ENCODE data around the gene OTUB2. TPM values are rescaled to one million over a fixed set of nuclear protein-coding genes. Genes with fewer than 3 reads are reported as not detected.

OTUB2 gene
- total RNA-seq, 1 donor from 2014 or later, result 1.9 TPM

DNA sequence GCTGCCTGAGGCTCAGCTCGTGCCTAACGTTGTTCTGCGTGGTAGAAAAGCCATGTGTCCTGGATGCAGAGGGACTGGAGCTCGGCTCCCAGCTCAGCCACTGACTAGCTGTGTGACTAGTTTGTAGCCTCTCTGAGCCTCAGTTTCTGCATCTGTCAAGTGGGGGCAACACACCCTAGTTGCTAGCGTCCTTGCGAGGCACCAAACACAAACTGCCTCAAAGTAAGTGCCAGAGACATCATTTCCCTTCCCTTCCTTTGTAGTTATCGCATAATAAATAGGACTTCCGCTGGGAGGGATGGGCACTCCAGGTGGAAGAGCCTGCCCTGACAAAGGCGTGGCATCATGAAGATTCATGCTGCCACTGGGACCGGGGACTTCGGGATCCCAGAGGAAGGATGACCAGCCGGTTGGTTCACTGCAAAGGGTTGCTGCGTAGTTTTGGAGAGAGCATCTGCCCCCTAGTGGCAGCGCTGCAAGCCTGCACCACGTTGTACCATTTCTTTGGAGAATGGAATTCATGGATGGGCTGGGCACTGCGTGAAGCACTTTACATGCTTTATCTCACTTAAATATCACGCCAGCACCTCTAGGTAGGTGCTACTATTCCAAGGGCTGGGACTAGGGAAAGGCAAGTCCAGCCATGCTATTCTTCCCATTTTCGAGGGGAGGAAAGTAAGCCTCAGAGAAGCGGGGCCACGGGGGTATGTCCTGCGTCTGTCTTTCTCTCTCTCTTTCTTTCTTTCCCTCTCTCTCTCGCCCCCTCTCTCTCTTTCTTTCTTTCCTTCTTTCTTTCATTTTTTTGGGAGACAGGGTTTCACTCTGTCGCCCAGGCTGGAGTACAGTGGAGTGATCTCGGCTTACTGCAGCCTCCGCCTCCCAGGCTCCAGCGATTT, 24.4 kb upstream of the OTUB2 start:
- ATAC-seq, result peak; percentile 88 to 91
- no peaks in the 10 kb centered on the region for H3K9me3 ChIP-seq

DNA sequence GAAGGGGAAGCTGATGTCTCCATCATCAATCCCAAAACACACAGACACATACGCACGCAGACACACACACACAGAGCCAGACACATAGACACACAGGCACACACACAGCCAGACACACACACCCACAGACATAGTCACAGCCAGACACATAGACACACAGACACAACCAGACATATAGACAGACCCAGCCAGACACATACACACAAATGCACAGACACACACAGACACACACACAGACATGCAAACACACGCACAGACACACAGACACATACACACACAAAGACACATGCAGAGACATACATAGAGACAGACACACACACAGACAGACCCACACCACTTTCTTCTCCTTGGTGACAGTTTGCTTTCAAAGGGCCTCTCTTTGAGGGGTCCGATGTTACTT, 22.7 kb upstream of the OTUB2 start:
- no peaks in the 10 kb centered on the region for H3K4me1 ChIP-seq
- ATAC-seq, result no peak
- TF ChIP-seq, protein P1, sequence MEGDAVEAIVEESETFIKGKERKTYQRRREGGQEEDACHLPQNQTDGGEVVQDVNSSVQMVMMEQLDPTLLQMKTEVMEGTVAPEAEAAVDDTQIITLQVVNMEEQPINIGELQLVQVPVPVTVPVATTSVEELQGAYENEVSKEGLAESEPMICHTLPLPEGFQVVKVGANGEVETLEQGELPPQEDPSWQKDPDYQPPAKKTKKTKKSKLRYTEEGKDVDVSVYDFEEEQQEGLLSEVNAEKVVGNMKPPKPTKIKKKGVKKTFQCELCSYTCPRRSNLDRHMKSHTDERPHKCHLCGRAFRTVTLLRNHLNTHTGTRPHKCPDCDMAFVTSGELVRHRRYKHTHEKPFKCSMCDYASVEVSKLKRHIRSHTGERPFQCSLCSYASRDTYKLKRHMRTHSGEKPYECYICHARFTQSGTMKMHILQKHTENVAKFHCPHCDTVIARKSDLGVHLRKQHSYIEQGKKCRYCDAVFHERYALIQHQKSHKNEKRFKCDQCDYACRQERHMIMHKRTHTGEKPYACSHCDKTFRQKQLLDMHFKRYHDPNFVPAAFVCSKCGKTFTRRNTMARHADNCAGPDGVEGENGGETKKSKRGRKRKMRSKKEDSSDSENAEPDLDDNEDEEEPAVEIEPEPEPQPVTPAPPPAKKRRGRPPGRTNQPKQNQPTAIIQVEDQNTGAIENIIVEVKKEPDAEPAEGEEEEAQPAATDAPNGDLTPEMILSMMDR (IDR thresholded peaks at IDR 0.05), result no peak
- intact Hi-C loops (cut with DNase I), result loop anchor here (5.0 kb wide), 1 partner anchor 66 kb away; no protein-coding TSS in a partner anchor
- no peak for DNase-seq
- no peaks in the 10 kb centered on the region for H3K36me3 ChIP-seq
- H3K9me3 ChIP-seq, result no peaks in the 10 kb centered on the region
- peaks cover 17% of the 10 kb centered on the region for H3K27me3 ChIP-seq (ENCODE audit: low read depth)
- H3K4me3 ChIP-seq, result no peak overlapping the region
- no peak overlapping the region for H3K27ac ChIP-seq

More for the DNA sequence above, 24.4 kb upstream of the OTUB2 start:
- intact Hi-C loops (cut with DNase I), result loop anchor here (5.0 kb wide), 1 partner anchor 64 kb away; no protein-coding TSS in a partner anchor
- Histone ChIP-seq H3K4me3 (no peak overlapping the region), H3K27ac (no peak overlapping the region), H3K4me1 (no peaks in the 10 kb centered on the region), H3K27me3 (ENCODE audit: low read depth) (peaks cover 19% of the 10 kb centered on the region), H3K36me3 (no peaks in the 10 kb centered on the region)
- TF ChIP-seq, protein P1 (IDR thresholded peaks at IDR 0.05), result peak; percentile 97
- DNase-seq, result peak; percentile 59

DNA sequence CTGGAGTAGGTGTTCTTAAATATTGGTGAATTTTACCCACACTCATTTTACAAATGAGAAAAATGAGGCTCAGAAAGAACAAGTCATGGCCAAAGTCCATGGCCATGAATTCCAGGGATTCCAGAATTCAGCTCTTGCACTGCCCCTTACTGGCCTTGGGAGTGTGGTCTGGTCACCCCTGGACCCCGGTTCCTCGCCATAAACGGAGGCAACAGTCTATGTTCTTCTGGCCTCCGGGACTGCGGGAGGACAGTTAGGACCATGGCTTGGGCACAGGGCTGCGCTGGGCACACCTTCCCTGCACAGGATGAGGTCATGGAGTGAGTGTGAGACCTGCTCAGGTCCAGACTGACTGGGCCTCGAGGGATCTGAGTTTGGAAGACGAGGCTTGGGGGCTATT, 22.1 kb upstream of the OTUB2 start:
- DNase-seq (no peak), ATAC-seq (peak in 1 of 2 donors; percentile 11)
- no peak overlapping the region for H3K27ac ChIP-seq
- TF ChIP-seq, protein P1 (IDR thresholded peaks at IDR 0.05), result no peak
- H3K36me3 ChIP-seq, result no peaks in the 10 kb centered on the region
- H3K4me3 ChIP-seq, result no peak overlapping the region
- intact Hi-C loops (cut with DNase I), result loop anchor here (5.0 kb wide), 1 partner anchor 67 kb away; no protein-coding TSS in a partner anchor
- H3K9me3 ChIP-seq, result no peaks in the 10 kb centered on the region
- no peaks in the 10 kb centered on the region for H3K4me1 ChIP-seq
- peaks cover 12% of the 10 kb centered on the region for H3K27me3 ChIP-seq (ENCODE audit: low read depth)

GRCh38 chr14:94005324-94006073, 20.6 kb upstream of the OTUB2 start:
- no peak overlapping the region for H3K27ac ChIP-seq
- no peaks in the 10 kb centered on the region for H3K36me3 ChIP-seq
- no peak for DNase-seq
- H3K4me1 ChIP-seq, result no peaks in the 10 kb centered on the region
- H3K4me3 ChIP-seq, result no peak overlapping the region
- peaks cover 12% of the 10 kb centered on the region for H3K27me3 ChIP-seq (ENCODE audit: low read depth)
- no peaks in the 10 kb centered on the region for H3K9me3 ChIP-seq
- TF ChIP-seq, protein P1 (IDR thresholded peaks at IDR 0.05), result peak; percentile 20
- intact Hi-C loops (cut with DNase I), result no loop called here
- no peak for ATAC-seq

DNA sequence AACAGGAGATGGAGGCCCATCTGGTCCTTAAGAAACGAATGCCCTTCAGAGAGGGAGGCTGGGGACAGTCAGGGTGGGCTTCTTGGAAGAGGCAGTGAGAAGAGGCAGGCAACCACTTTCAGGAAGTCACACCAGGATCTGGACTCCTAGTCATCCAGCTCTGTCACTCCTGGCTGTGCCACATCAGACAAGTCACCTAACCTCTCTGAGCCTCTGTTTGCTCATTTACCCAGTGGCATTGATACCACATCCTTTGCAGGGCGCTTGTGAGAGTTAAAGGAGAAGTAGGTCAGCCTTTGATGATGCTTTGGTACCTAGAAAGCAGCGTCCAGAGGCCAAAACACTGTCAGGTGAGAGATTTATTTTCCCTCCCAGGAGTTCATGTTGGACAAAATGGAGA, 17.9 kb upstream of the OTUB2 start:
- DNase-seq (no peak), ATAC-seq (no peak)
- Histone ChIP-seq H3K4me1 (no peaks in the 10 kb centered on the region), H3K36me3 (no peaks in the 10 kb centered on the region), H3K9me3 (no peaks in the 10 kb centered on the region), H3K27ac (no peak overlapping the region), H3K27me3 (ENCODE audit: low read depth) (peaks cover 12% of the 10 kb centered on the region), H3K4me3 (no peak overlapping the region)
- TF ChIP-seq, protein P1 (IDR thresholded peaks at IDR 0.05), result no peak
- intact Hi-C loops (cut with DNase I), result no loop called here

Data from lower lobe of right lung (tissue), 2 donors.